Measurements from ENCODE around the gene DDX20. TPM values are rescaled to one million over a fixed set of nuclear protein-coding genes. Genes with fewer than 3 reads are reported as not detected.

Gene DDX20
- total RNA-seq, 4 donors from 2014 or later = 15.7 to 32.6 (median 20.8) TPM

DNA sequence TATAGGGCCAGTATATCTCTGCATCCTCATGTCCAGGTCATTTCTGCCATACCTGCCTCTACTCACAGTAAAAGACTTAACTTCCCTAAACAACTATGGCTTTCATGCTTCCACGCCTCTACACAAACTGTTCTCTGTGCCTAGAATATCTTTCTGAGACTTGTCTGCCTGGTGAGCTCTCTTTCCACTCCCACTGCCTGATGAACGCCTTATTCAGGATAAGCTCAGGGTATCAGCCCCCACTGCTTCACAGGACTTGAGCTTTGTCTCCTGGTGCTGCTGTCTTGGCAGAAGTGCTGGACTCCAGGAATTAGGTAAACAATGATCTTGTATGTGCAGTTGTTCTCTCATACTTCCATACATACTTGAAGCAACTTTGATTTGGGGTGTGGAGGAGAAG, 4.8 kb upstream of the DDX20 start:
- TF ChIP-seq, protein P1, sequence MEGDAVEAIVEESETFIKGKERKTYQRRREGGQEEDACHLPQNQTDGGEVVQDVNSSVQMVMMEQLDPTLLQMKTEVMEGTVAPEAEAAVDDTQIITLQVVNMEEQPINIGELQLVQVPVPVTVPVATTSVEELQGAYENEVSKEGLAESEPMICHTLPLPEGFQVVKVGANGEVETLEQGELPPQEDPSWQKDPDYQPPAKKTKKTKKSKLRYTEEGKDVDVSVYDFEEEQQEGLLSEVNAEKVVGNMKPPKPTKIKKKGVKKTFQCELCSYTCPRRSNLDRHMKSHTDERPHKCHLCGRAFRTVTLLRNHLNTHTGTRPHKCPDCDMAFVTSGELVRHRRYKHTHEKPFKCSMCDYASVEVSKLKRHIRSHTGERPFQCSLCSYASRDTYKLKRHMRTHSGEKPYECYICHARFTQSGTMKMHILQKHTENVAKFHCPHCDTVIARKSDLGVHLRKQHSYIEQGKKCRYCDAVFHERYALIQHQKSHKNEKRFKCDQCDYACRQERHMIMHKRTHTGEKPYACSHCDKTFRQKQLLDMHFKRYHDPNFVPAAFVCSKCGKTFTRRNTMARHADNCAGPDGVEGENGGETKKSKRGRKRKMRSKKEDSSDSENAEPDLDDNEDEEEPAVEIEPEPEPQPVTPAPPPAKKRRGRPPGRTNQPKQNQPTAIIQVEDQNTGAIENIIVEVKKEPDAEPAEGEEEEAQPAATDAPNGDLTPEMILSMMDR (IDR thresholded peaks at IDR 0.05) = no peak
- TF ChIP-seq POLR2A (IDR thresholded peaks at IDR 0.05) = no peak
- no peak overlapping the region for H3K27ac ChIP-seq
- WGBS, 2 donors = 66 to 68% methylated on average over 2 of the region's 2 CpGs

DNA sequence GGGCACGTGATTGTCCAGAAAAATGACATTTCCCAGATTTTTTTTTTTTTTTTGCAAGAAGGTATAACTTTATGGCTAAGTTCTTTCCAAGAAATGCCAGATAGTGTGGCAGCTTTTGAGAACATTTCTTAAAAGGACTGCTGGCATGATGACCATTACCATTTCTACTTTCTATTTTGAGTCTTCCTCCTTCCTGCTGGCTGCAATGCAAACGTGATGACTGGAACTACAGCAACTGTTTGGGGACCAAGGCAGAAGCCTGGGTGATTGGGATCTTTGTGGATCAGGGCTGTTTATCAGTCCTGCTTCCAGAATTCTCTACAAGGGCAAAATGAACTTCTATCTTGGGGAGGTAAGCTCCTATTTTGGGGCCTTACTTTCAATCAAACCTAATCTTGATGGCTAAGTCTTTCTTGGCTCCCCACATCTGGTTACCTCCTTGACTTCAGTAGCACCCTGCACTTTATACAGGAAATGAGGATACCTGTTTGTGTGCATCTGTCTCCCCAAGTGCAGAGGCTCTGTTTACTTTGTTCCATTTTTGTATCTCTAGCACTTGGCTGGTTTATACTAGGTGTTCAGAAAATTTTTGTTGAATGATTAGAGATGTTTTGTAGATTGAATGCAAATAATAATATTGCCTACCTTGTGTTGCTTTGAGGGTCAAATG, 3.7 kb upstream of the DDX20 start:
- no peak for DNase-seq
- intact Hi-C loops (cut with DNase I) = loop anchor here (5.0 to 10.0 kb wide), 2 partner anchors 245 to 267 kb away; no protein-coding TSS in a partner anchor
- no peaks in the 10 kb centered on the region for H3K9me3 ChIP-seq
- TF ChIP-seq POLR2A (IDR thresholded peaks at IDR 0.05) = no peak
- TF ChIP-seq, protein P1 (IDR thresholded peaks at IDR 0.05) = no peak
- H3K36me3 ChIP-seq = no peaks in the 10 kb centered on the region
- WGBS, 2 donors = 51 to 55% methylated on average over 2 of the region's 2 CpGs
- H3K4me3 ChIP-seq (replicated peaks in 1 of 3) = no peak overlapping the region
- no peaks in the 10 kb centered on the region for H3K27me3 ChIP-seq
- no peak overlapping the region for H3K27ac ChIP-seq
- peaks cover 6 to 8% of the 10 kb centered on the region in 2 donors for H3K4me1 ChIP-seq

More for the DNA sequence above, 4.8 kb upstream of the DDX20 start:
- Histone ChIP-seq H3K9me3 (no peaks in the 10 kb centered on the region), H3K4me3 (replicated peaks in 1 of 3) (no peak overlapping the region), H3K4me1 (peaks cover 0 to 6% of the 10 kb centered on the region in 2 donors), H3K27me3 (no peaks in the 10 kb centered on the region), H3K36me3 (no peaks in the 10 kb centered on the region)
- DNase-seq = no peak
- intact Hi-C loops (cut with DNase I) = loop anchor here (5.0 to 10.0 kb wide), 2 partner anchors 244 to 266 kb away; no protein-coding TSS in a partner anchor

DNA sequence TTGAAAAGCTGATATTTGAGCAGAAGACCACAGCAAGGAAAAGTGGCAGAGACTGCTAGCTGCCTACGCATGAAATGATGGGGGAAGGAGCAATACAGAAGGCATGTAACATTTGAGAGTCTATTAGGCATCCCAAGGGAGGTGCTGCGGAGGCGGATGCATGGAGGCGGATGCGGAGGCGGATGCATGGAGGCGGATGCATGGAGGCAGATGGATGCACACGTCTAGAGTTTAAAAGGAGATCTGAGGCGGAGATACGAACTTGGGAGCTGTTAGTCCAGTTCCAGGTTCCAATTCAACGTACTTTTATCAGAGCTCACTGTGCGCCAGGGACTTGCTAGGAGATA, 744 bp upstream of the DDX20 start:
- no peaks in the 10 kb centered on the region for H3K27me3 ChIP-seq
- H3K36me3 ChIP-seq = no peaks in the 10 kb centered on the region
- H3K4me1 ChIP-seq = peaks cover 6 to 9% of the 10 kb centered on the region in 2 donors
- peak overlapping the region; percentile 23 to 89 (median 86) for H3K27ac ChIP-seq
- intact Hi-C loops (cut with DNase I) = loop anchor here (5.0 to 10.0 kb wide), 2 partner anchors 248 to 270 kb away; no protein-coding TSS in a partner anchor
- H3K4me3 ChIP-seq (replicated peaks in 1 of 3) = peak overlapping the region; percentile 44 to 89 (median 58)
- WGBS, 2 donors = 1 to 2% methylated on average over 12 of the region's 12 CpGs
- H3K9me3 ChIP-seq = no peaks in the 10 kb centered on the region
- peak; percentile 13 to 27 for DNase-seq
- TF ChIP-seq POLR2A (IDR thresholded peaks at IDR 0.05) = no peak
- TF ChIP-seq, protein P1 (IDR thresholded peaks at IDR 0.05) = no peak

DNA sequence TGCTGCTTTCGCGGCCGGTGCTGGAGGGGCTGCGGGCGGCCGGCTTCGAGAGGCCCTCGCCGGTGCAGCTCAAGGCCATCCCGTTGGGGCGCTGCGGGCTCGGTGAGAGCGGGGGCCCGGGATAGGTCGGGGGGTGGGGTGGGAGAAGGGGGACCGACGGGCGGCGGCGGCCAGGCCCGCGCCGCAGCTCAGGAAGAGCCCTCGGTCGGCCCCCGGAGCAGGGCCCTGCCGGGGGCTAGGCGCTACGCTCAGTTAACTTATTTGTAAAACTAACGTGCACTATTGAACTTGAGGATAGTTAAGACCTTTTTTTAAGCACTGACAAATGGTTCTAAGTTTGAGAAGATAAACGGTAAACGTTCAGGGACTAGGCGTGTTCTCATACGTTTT, 418 bp downstream of the DDX20 start:
- intact Hi-C loops (cut with DNase I) = loop anchor here (10.0 kb wide), 1 partner anchor 271 kb away; no protein-coding TSS in a partner anchor
- DNase-seq = no peak
- H3K4me1 ChIP-seq = peaks cover 6 to 9% of the 10 kb centered on the region in 2 donors
- peaks cover 4 to 8% of the 10 kb centered on the region in 2 donors for H3K36me3 ChIP-seq
- WGBS, 2 donors = 1% methylated on average over 10 to 28 of the region's 35 CpGs
- no peaks in the 10 kb centered on the region for H3K9me3 ChIP-seq
- peak overlapping the region; percentile 44 to 89 (median 58) for H3K4me3 ChIP-seq (replicated peaks in 1 of 3)
- TF ChIP-seq, protein P1 (IDR thresholded peaks at IDR 0.05) = no peak
- TF ChIP-seq POLR2A (IDR thresholded peaks at IDR 0.05) = no peak
- H3K27ac ChIP-seq = peak overlapping the region; percentile 23 to 89 (median 86)
- H3K27me3 ChIP-seq = no peaks in the 10 kb centered on the region

DNA sequence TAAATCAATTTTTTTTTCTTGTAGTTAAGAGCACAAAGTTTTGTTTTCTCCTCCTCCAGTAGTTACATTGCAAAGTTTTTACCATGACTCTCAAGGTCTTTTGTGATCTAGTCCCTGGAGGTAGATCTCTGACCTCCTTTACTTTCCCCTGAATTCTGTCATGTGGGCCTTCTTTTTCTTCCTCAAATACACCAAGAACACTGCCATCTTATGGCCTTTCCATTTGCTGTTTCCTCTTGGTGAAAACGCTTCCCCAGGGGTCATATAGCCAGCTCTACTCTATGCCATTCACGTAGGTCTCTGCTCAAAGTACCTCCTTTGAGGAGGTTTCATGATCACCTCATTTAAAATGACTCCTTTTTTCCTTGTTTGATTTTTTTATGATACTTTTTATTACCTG, 2.7 kb downstream of the DDX20 start:
- Histone ChIP-seq H3K27me3 (no peaks in the 10 kb centered on the region), H3K9me3 (no peaks in the 10 kb centered on the region), H3K4me3 (replicated peaks in 1 of 3) (no peak overlapping the region), H3K36me3 (peaks cover 9 to 13% of the 10 kb centered on the region in 2 donors), H3K4me1 (peaks cover 6 to 9% of the 10 kb centered on the region in 2 donors), H3K27ac (no peak overlapping the region)
- TF ChIP-seq, protein P1 (IDR thresholded peaks at IDR 0.05) = no peak
- no peak for TF ChIP-seq POLR2A (IDR thresholded peaks at IDR 0.05)
- 74 to 83% methylated on average over 2 of the region's 2 CpGs for WGBS, 2 donors
- DNase-seq = no peak
- intact Hi-C loops (cut with DNase I) = loop anchor here (10.0 kb wide), 1 partner anchor 274 kb away; no protein-coding TSS in a partner anchor

Data from thyroid gland (tissue), 4 donors.